Mucosa of gallbladder (tissue), 1 donor: ENCODE results near the gene GEMIN5. TPM values are rescaled to one million over a fixed set of nuclear protein-coding genes. Genes with fewer than 3 reads are reported as not detected.
"Not testable (repeated sequence)": the region's sequence is repeated elsewhere in the genome, so short reads cannot be mapped to it uniquely, and the experiment has no call there.

Experiments
- DNase-seq: peaks from one replicate; pipeline ENCODE4 v3.0.0-alpha.2; 2020; ENCODE audit warnings: low spot score
- total RNA-seq: library from RNA; stranded (reverse); gene quantifications from one replicate; pipeline ENCODE4 v1.2.1, GENCODE V29; 2021
- donor health status: DM: no; HTN: no; CAD: no.

GEMIN5 gene
- 11.1 TPM for total RNA-seq

GRCh38 chr5:154937718-154938466, at the start of gene GEMIN5:
Gene GEMIN5 (minus strand): TSS chr5:154938211. CDS start chr5:154938133, 78 bp downstream.
- DNase-seq = peak; percentile 85

- no peak for DNase-seq
Observed at GRCh38 chr5:154986151-154986550, 48.1 kb upstream of the GEMIN5 start.

- no peak for DNase-seq
Observed at GRCh38 chr5:154984946-154985516, 47.0 kb upstream of the GEMIN5 start.

GRCh38 chr5:154978294-154978693, 40.3 kb upstream of the GEMIN5 start:
- DNase-seq = not testable (repeated sequence)

- no peak for DNase-seq
Observed at GRCh38 chr5:154977409-154977808, 39.4 kb upstream of the GEMIN5 start.

- not testable (repeated sequence) for DNase-seq
Observed at GRCh38 chr5:154976082-154976481, 38.1 kb upstream of the GEMIN5 start.

- DNase-seq = peak; percentile 30
Observed at GRCh38 chr5:154972476-154973080, 34.6 kb upstream of the GEMIN5 start.

- no peak for DNase-seq
Observed at GRCh38 chr5:154971501-154971900, 33.5 kb upstream of the GEMIN5 start.

- DNase-seq = no peak
Observed at GRCh38 chr5:154970759-154971158, 32.7 kb upstream of the GEMIN5 start.

GRCh38 chr5:154968953-154969352, 30.9 kb upstream of the GEMIN5 start:
- DNase-seq = no peak

GRCh38 chr5:154967421-154968024, 29.5 kb upstream of the GEMIN5 start:
- DNase-seq = no peak

GRCh38 chr5:154966874-154967273, 28.9 kb upstream of the GEMIN5 start:
- DNase-seq = no peak

GRCh38 chr5:154966081-154966841, 28.2 kb upstream of the GEMIN5 start:
- no peak for DNase-seq

- DNase-seq = no peak
Observed at GRCh38 chr5:154962494-154962893, 24.5 kb upstream of the GEMIN5 start.

GRCh38 chr5:154956712-154957111, 18.7 kb upstream of the GEMIN5 start:
- DNase-seq = no peak

- DNase-seq = no peak
Observed at GRCh38 chr5:154949781-154950180, 11.8 kb upstream of the GEMIN5 start.

GRCh38 chr5:154948313-154948712, 10.3 kb upstream of the GEMIN5 start:
- DNase-seq = no peak

GRCh38 chr5:154947778-154948177, 9.8 kb upstream of the GEMIN5 start:
- no peak for DNase-seq

GRCh38 chr5:154945695-154946301, 7.8 kb upstream of the GEMIN5 start:
- DNase-seq = no peak

- no peak for DNase-seq
Observed at GRCh38 chr5:154944716-154945115, 6.7 kb upstream of the GEMIN5 start.

- no peak for DNase-seq
Observed at GRCh38 chr5:154943527-154943926, 5.5 kb upstream of the GEMIN5 start.
